GM19463 (cell line): ENCODE results near the gene CCDC201.
A peak's percentile ranks its signal among the peaks of the same experiment; 100 is the strongest.

ENCODE experiments used
- ATAC-seq: cut with Tn5 transposase; IDR thresholded peaks from one replicate; pipeline ENCODE4 v1.9.1; 2021; ENCODE audit warnings: mild to moderate bottlenecking, moderate library complexity; ENCODE audit not compliant: unreplicated experiment

Gene CCDC201, protein sequence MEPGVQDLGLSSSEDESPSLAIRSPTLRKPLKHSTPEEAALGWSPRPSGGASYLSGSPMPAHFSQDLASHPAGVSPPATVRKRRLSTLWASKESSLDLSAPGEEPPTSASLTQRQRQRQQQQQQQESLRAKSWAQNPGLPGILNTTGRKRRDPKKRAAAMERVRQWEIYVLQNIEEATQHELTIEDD

GRCh38 chr7:45873035-45873354, at the start of gene CCDC201:
Gene CCDC201, minus strand, starts transcription at chr7:45873082. Its CDS starts 75 bp downstream, at chr7:45873007.
- no peak for ATAC-seq

DNA sequence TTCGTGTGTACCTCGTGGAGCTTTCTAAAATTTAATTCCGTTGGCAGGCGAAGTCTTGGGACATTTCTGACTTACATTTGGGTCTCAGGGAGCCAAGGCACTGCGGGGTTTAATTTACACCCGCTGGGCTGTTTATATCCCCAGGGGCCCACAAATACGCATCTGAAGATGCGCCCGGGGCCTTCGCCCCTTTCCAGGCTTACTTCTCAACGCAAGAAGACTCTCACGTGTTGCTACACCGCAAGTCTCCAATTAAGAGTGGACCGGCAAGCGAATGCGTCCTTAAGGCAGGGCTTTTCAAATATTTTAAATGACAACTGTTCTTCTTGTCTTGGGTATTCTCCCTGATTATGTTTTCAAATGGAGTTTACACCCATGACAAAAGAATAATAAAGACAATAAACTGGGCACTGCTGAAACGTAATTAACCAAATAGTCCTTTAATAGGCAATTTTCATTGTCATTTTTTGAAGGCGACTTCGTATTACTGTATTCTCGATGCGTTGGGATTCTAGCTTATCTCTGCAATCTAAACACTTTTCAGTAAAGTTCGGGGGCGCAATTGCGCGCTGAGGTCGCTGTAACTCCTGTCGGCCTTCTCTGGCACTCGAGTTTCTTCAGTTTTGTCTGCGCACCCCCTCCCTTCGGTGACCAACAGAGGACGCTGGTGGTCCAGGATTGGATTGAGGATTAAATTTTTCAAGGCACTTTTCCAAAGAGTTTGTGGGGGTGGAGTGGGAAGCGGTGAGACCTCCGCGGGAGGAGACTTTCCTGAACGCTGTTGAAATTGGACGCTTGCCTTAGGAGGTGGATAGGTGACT, 49.0 kb upstream of the CCDC201 start:
- no peak for ATAC-seq

DNA sequence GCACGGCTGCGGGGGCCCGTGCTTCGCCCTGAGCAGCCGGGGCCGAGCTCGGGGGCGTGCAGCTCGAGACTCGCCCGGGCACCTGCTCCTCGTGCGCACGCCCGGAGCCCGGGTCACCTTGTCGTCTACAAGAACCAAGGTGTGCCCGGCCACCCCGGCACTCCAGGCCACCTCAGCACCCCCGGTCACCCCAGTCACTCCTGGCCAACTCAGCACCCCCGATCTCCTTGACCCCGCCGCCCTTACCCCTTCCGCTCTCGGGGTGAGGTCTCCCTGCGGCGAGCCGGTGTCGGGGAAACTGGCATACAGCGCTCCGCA, 48.5 kb upstream of the CCDC201 start:
- peak; percentile 13 for ATAC-seq

DNA sequence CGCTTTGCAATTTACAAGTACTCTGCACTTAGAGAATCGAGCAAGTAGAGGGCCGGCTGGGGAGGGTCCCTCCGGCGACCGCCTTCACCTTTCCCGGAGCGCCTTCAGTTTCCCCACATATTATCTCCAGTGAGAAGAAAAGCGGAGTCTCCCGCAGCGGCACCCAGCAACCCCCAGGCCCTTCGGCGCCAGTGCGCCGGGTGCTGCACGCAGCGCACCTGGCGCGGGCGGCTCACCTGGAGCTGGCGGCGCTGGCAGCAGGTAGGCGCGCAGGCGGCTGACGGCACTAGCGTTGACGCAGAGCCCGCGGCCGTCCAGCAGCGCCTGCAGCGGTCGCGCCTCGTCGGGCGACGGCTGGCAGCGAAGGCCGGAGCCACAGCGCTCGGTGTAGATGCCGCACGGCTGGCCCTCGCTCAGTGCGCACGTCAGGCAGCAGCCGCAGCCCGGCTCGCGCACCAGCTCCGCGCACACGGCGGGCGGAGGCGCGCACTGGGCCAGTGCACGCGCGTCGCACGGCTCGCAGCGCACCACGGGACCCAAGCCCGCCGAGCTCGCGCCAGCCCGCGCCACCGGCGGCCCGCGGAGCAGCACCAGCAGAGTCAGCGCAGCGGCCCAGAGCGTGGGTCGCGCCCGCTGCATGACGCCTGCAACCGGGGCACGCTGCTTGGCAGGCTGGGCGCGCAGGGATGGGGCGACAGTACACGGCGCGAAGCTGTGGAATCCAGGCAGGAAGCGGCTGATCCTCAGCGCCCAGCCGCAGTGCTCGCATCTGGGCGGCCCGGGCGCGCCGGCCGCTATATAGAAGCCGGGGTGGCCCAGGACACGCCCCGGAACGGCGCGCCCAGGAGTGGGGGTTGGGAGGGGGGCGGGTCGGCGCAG, 47.9 kb upstream of the CCDC201 start, which contains the start of gene IGFBP3:
Gene IGFBP3, minus strand, starts transcription at position 771 of the 879 bp plus-strand sequence. Its CDS starts 132 bp downstream, at position 639.
- peak; percentile 34 for ATAC-seq

GRCh38 chr7:45919993-45920459, 47.1 kb upstream of the CCDC201 start:
- ATAC-seq = no peak

GRCh38 chr7:45919231-45919784, 46.4 kb upstream of the CCDC201 start:
- no peak for ATAC-seq

GRCh38 chr7:45918556-45918955, 45.7 kb upstream of the CCDC201 start:
- ATAC-seq = no peak

DNA sequence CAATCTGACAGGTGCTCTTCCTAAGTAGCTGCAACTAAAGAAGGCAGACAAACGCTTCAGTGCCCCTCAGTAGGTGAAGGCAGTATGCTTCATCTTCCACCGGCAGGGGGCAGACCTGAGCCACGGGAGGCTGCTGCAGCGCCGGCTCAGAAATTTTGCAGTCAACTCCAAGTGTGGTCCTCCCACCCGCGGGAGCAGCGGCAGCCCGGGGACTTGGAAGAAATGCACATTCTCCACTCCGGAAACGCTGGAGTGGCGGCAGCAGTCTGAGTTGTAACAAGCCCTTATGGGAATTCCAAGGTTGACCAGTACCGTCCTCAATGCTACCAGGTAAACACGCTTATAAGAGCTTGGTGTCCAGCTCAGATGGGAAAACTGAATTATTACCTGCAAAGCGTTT, 44.8 kb upstream of the CCDC201 start:
- peak; percentile 56 for ATAC-seq

- no peak for ATAC-seq
Measured at GRCh38 chr7:45917064-45917463, 44.2 kb upstream of the CCDC201 start.

- no peak for ATAC-seq
Measured at GRCh38 chr7:45915606-45916005, 42.7 kb upstream of the CCDC201 start.

- ATAC-seq = no peak
Measured at GRCh38 chr7:45914911-45915310, 42.0 kb upstream of the CCDC201 start.

- ATAC-seq = no peak
Measured at GRCh38 chr7:45912972-45913371, 40.1 kb upstream of the CCDC201 start.

DNA sequence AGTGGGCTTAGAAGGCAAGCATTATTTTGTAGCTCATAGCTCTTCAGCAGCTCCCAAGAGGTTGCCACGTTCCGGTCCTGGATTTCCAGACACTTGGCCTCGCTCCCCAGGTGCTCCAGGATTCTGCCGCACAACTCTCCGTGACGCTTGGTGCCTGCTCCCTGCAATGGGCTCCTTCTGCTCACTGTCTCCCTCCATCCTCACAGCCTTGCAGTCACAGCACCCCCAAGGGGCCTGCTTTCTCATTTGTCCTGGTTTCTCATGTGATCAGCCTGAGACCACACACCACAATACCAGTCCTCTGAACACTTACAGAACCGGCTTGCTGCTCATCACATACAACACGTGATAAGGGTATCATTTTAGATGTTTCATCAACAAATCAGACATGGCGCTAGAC, 38.4 kb upstream of the CCDC201 start:
- no peak for ATAC-seq

DNA sequence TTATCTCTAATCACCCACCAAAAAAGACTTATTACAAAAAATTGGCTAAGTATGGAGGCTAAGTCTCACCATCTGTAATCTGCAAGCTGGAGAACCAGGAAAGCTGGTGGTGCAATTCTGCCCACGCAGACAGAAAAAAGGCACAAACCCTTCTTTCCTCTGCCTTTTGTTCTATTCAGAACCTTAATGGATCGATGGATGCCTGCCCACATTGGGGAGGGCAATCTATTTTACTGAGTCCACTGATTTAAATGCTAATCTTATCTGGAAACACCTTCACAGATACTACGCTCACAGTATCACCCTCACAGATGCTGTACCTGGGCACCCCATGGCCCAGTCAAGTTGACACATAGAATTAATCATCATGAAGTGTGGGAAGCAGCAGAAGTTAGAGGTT, 38.0 kb upstream of the CCDC201 start:
- ATAC-seq = no peak

- no peak for ATAC-seq
Measured at GRCh38 chr7:45909561-45909960, 36.7 kb upstream of the CCDC201 start.

- no peak for ATAC-seq
Measured at GRCh38 chr7:45902820-45903219, 29.9 kb upstream of the CCDC201 start.

GRCh38 chr7:45901566-45901965, 28.7 kb upstream of the CCDC201 start:
- ATAC-seq = no peak

GRCh38 chr7:45898222-45898621, 25.3 kb upstream of the CCDC201 start:
- no peak for ATAC-seq

DNA sequence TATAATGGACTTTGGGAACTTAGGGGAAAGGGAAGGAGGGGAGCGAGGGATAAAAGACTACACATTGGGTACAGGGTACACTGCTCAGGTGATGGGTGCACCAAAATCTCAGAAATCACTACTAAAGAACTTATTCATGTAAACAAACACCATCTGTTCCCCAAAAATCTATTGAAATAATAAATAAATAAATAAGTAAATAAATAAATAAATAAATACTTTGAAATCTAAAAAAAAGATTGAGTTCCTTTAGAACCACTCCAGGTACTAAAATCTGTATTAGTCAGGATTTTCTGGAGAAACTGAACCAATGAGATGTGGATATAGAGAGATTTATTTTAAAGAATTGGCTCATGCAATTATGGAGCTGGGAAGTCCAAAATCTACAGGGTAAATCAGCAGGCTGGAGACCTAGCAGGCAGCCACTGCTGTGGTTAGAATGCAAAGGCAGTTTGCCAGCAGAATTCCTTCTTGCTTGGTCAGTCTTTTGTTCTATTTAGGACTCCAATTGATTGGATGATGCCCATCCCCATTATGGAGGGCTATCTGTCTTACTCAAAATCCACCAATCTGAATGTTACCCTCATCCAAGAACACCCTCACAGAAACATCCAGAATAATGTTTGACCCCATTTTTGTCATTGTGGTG, 24.3 kb upstream of the CCDC201 start:
- no peak for ATAC-seq

GRCh38 chr7:45894665-45895062, 21.8 kb upstream of the CCDC201 start:
- no peak for ATAC-seq
